Esophagus squamous epithelium (tissue), 5 donors: ENCODE results near the gene ADGRL1. TPM values are rescaled to one million over a fixed set of nuclear protein-coding genes. Genes with fewer than 3 reads are reported as not detected.

Experiments
- DNase-seq: peaks from one replicate; lab custom pipeline; 2025; lab: John Stamatoyannopoulos, UW
- H3K27ac ChIP-seq, 4 donors: fragments of 200-600 bp; sonication (generic); one replicate each; pipeline ENCODE4 v1.5.1; 2016 to 2019; ENCODE audit warnings: mild to moderate bottlenecking in 1 of 4
- H3K27me3 ChIP-seq, 4 donors: fragments of 200-600 bp; sonication (generic); 1 replicate in 3 of 4; 2 replicates in 1 of 4; pipeline versions ENCODE4 v1.5.1 to v1.6.0; 2017 to 2021; ENCODE audit warnings: antibody characterized with exemption in 1 of 4
- H3K36me3 ChIP-seq, 3 donors: fragments of 200-600 bp; sonication (generic); one replicate each; pipeline ENCODE4 v1.5.1; 2016 to 2019
- H3K4me1 ChIP-seq, 3 donors: fragments of 200-600 bp; sonication (generic); one replicate each; pipeline ENCODE4 v1.5.1; 2017 to 2019
- H3K4me3 ChIP-seq, 4 donors: fragments of 200-600 bp; sonication (generic); 1 replicate in 3 of 4; 2 replicates in 1 of 4; pipeline ENCODE4 v1.5.1; 2016 to 2019; ENCODE audit warnings: mild to moderate bottlenecking in 2 of 4, moderate library complexity in 1 of 4
- H3K9me3 ChIP-seq, 3 donors: fragments of 200-600 bp; sonication (generic); one replicate each; pipeline ENCODE4 v1.5.1; 2016 to 2019
- CTCF ChIP-seq, 6 experiments: fragments of 450-650 bp in 4 of 6; fragments of 200-600 bp in 2 of 6; sonication (generic) in 2 of 6; IDR thresholded peaks; one replicate each; pipeline ENCODE4 v1.5.1; 2016 to 2019; ENCODE audit warnings: antibody characterized with exemption in 6 of 6, mild to moderate bottlenecking in 4 of 6, moderate library complexity in 4 of 6
- POLR2A ChIP-seq, 4 donors: fragments of 450-650 bp; IDR thresholded peaks; one replicate each; pipeline ENCODE4 v1.6.1; 2017; ENCODE audit warnings: antibody characterized with exemption in 4 of 4, mild to moderate bottlenecking in 4 of 4, moderate library complexity in 3 of 4
- WGBS, 2 donors: methylation state at CpG; one replicate each; pipeline ENCODE4 v1.1.5; 2018; 5-methylcytosine and 5-hydroxymethylcytosine counted together
- intact Hi-C: fragments of 100-400 bp; cut with DNase I; formaldehyde crosslinking; loops from one replicate; pipeline ENCODE4 v1.15.0; 2022
- total RNA-seq, 4 donors: library from RNA; depleted of rRNA; stranded (reverse); fragments of >200 nt; gene quantifications; one replicate each; pipeline ENCODE4 v1.1.0, GENCODE V29; 2016
- donor health status: DM: yes; HTN: yes; CAD: no.

Gene ADGRL1
- total RNA-seq, 4 donors from 2014 or later = 6.2 to 21.5 (median 10.7) TPM

GRCh38 chr19:14118165-14119051 lies 87.6 kb downstream of the ADGRL1 start:
- H3K4me1 ChIP-seq = peaks cover 20 to 60% (median 41%) of the 10 kb centered on the region in 3 donors
- 6 to 8% methylated on average over 5 to 22 of the region's 61 CpGs for WGBS, 2 donors
- intact Hi-C loops = no loop called here

GRCh38 chr19:14117668-14118164 lies 88.3 kb downstream of the ADGRL1 start, which contains the start of gene PRKACA:
Gene PRKACA, minus strand, starts transcription at chr19:14117762. Its CDS starts 215 bp downstream, at chr19:14117547.
- no CpG with 5 or more reads among the region's 67 CpGs for WGBS, 2 donors
- DNase-seq = peak; percentile 95
- Histone ChIP-seq H3K36me3 (no peaks in the 10 kb centered on the region), H3K4me3 (peak within 1 kb of the TSS; percentile 91 to 97 (median 94)), H3K27me3 (no peaks in the 10 kb centered on the region), H3K9me3 (no peaks in the 10 kb centered on the region), H3K27ac (peak within 1 kb of the TSS; percentile 93 to 100 (median 95)), H3K4me1 (peaks cover 24 to 67% (median 46%) of the 10 kb centered on the region in 3 donors)
- TF ChIP-seq CTCF (IDR thresholded peaks at IDR 0.05) (no peak), POLR2A (IDR thresholded peaks at IDR 0.05) (peak in 1 of 4 donors; percentile 57)
- intact Hi-C loops = no loop called here

More at GRCh38 chr19:14118165-14119051, 87.6 kb downstream of the ADGRL1 start:
- Histone ChIP-seq H3K27ac (peak overlapping the region; percentile 93 to 100 (median 95)), H3K36me3 (no peaks in the 10 kb centered on the region), H3K9me3 (no peaks in the 10 kb centered on the region), H3K27me3 (no peaks in the 10 kb centered on the region), H3K4me3 (peak overlapping the region; percentile 53 to 97 (median 72))
- peak in 2 of 6 experiments; percentile 3 to 5 for TF ChIP-seq CTCF (IDR thresholded peaks at IDR 0.05)
- peak in 2 of 4 donors; percentile 39 to 51 for TF ChIP-seq POLR2A (IDR thresholded peaks at IDR 0.05)
- peak; percentile 24 for DNase-seq

DNA sequence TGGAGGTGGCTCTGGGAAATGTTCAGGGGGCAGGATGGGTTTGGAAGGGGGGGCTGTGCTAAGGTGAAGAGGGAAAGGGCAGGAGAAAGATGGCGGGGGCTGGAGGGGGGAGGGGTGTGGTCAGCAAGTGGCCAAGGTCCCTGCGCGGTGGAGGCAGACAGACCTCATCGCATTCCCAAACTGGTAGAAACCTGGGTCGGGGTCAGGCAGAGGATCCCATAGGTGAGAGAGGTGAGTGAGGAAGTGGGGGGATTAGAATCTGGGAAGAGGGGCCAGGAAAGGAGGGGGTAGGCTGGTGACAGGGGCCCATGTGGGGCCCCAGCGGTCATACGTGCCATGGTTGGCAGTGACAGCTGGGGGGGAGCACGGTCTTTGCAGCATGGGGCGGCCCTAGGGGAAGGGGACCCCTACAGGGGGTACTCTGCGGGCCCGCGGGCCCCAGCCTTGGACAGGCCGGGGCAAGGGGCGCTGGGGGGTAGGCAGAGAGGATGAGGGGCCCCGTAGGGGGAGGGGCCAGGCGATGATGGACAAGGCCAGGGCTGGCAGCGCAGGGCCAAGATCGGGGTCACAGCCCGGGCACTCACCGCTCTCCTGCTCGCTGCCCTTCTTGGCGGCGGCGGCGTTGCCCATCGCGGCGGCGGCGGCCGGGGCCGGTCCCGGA lies 88.9 kb downstream of the ADGRL1 start:
- H3K36me3 ChIP-seq = no peaks in the 10 kb centered on the region
- peaks cover 30 to 73% (median 52%) of the 10 kb centered on the region in 3 donors for H3K4me1 ChIP-seq
- peak overlapping the region; percentile 91 to 97 (median 94) for H3K4me3 ChIP-seq
- H3K27me3 ChIP-seq = no peaks in the 10 kb centered on the region
- TF ChIP-seq CTCF (IDR thresholded peaks at IDR 0.05) (no peak), POLR2A (IDR thresholded peaks at IDR 0.05) (no peak)
- DNase-seq = peak; percentile 17
- H3K27ac ChIP-seq = peak overlapping the region; percentile 77 to 100 (median 90)
- no peaks in the 10 kb centered on the region for H3K9me3 ChIP-seq
- intact Hi-C loops = no loop called here
- WGBS, 2 donors = 0 to 2% methylated on average over 9 to 15 of the region's 33 CpGs

- Histone ChIP-seq H3K36me3 (no peaks in the 10 kb centered on the region), H3K4me3 (peak overlapping the region; percentile 91 to 97 (median 94)), H3K9me3 (no peaks in the 10 kb centered on the region), H3K27me3 (no peaks in the 10 kb centered on the region), H3K27ac (peak overlapping the region; percentile 77 to 100 (median 90)), H3K4me1 (peaks cover 35 to 78% (median 56%) of the 10 kb centered on the region in 3 donors)
- DNase-seq = no peak
- intact Hi-C loops = no loop called here
- WGBS, 2 donors = 0 to 7% methylated on average over 2 to 6 of the region's 6 CpGs
- TF ChIP-seq CTCF (IDR thresholded peaks at IDR 0.05) = no peak
- TF ChIP-seq POLR2A (IDR thresholded peaks at IDR 0.05) = no peak
Measured at GRCh38 chr19:14116525-14116917, 89.4 kb downstream of the ADGRL1 start.
